ENCODE results near the gene HSPA12A.

GRCh38 chr10:116632596-116633215 is 109.7 kb downstream of the HSPA12A start:
- no peak for TF ChIP-seq CTCF (conservative IDR thresholded peaks at IDR 0.05; ENCODE audit: low read depth, low read length)
- TF ChIP-seq EZH2 (IDR thresholded peaks at IDR 0.05; ENCODE audit: low read length, unreplicated experiment), result no peak
- no peak for TF ChIP-seq EZH2phosphoT487 (IDR thresholded peaks at IDR 0.05; ENCODE audit: borderline replicate concordance, low read length)
